K562 (cell line): Measurements from ENCODE around the gene VPS13D. TPM values are rescaled to one million over a fixed set of nuclear protein-coding genes. Genes with fewer than 3 reads are reported as not detected.

Experiments
- CBX5 ChIP-seq: IDR thresholded peaks from 2 replicates; pipeline ENCODE4 v1.6.1; 2014; ENCODE audit warnings: low read depth, borderline replicate concordance
- CTCF ChIP-seq, 3 experiments: IDR thresholded peaks in 2 of 3; conservative IDR thresholded peaks in 1 of 3; 2 replicates each; pipeline ENCODE4 v1.5.1; 2011 to 2012; ENCODE audit warnings: low read length in 3 of 3, mild to moderate bottlenecking in 3 of 3, control low read depth in 2 of 3, improper control_type of control experiment in 1 of 3, inconsistent platforms in 1 of 3, low read depth in 1 of 3, mixed read lengths in 1 of 3, moderate library complexity in 1 of 3; ENCODE audit not compliant: insufficient read depth in 2 of 3
- DNMT1 ChIP-seq: fragments of 450-650 bp; IDR thresholded peaks from 2 replicates; pipeline ENCODE4 v1.6.1; 2016; ENCODE audit warnings: antibody characterized with exemption, mild to moderate bottlenecking
- E2F8 ChIP-seq: fragments of 450-650 bp; IDR thresholded peaks from 2 replicates; pipeline ENCODE4 v1.7.1; 2018; ENCODE audit warnings: mild to moderate bottlenecking, low read depth; ENCODE audit not compliant: partially characterized antibody
- FOXK1 ChIP-seq: sonication (generic); formaldehyde crosslinking; IDR thresholded peaks from 2 replicates; pipeline ENCODE4 v1.8.0; 2022; ENCODE audit warnings: missing genetic modification reagents, mild to moderate bottlenecking, borderline replicate concordance
- GABPA ChIP-seq: fragments of 200-800 bp; sonication (Bioruptor generic); conservative IDR thresholded peaks from 2 replicates; pipeline ENCODE4 v1.6.1; 2016; ENCODE audit warnings: low read depth, missing genetic modification characterization, missing compliant biosample characterization
- KAT2B ChIP-seq: IDR thresholded peaks from one replicate; pipeline ENCODE4 v1.6.1; 2012; ENCODE audit warnings: low read depth, mild to moderate bottlenecking, control low read depth, inconsistent platforms, low read length, moderate library complexity
- LARP7 ChIP-seq: fragments of 450-650 bp; IDR thresholded peaks from 2 replicates; pipeline ENCODE4 v1.6.1; 2016
- MTA2 ChIP-seq: fragments of 450-650 bp; IDR thresholded peaks from 2 replicates; pipeline ENCODE4 v1.6.1; 2016; ENCODE audit warnings: low read depth
- NCOA6 ChIP-seq: fragments of 450-650 bp; IDR thresholded peaks from 2 replicates; pipeline ENCODE4 v1.6.1; 2017; ENCODE audit warnings: mild to moderate bottlenecking
- PREB ChIP-seq: sonication (generic); formaldehyde crosslinking; IDR thresholded peaks from 2 replicates; pipeline ENCODE4 v1.8.1; 2023; ENCODE audit warnings: mild to moderate bottlenecking, missing genetic modification reagents
- RBM34 ChIP-seq: fragments of 200-400 bp; formaldehyde crosslinking; IDR thresholded peaks from 2 replicates; pipeline ENCODE4 v1.6.1; 2018; ENCODE audit warnings: low read length, borderline replicate concordance; ENCODE audit not compliant: insufficient read depth
- SAFB2 ChIP-seq: fragments of 200-400 bp; formaldehyde crosslinking; IDR thresholded peaks from 2 replicates; pipeline ENCODE4 v1.6.1; 2018; ENCODE audit warnings: borderline replicate concordance, low read length, low read depth, moderate library complexity; ENCODE audit not compliant: severe bottlenecking
- SRF ChIP-seq, 2 experiments: fragments of 250-450, 450-650 bp in 1 of 2; sonication (Bioruptor Pico) in 1 of 2; sonication (generic) in 1 of 2; formaldehyde crosslinking; IDR thresholded peaks; 2 replicates each; pipeline versions ENCODE4 v1.5.0 to v1.5.1; 2020 to 2022; ENCODE audit warnings: mild to moderate bottlenecking in 1 of 2, missing genetic modification reagents in 1 of 2
- TRIM28 ChIP-seq: fragments of 450-650 bp; IDR thresholded peaks from 2 replicates; pipeline ENCODE4 v1.6.1; 2017
- ZBTB5 ChIP-seq: fragments of 450-650 bp; IDR thresholded peaks from 2 replicates; pipeline ENCODE4 v1.6.1; 2017; ENCODE audit warnings: antibody characterized with exemption
- ZNF274 ChIP-seq: IDR thresholded peaks from 2 replicates; pipeline ENCODE4 v1.6.1; 2011; ENCODE audit warnings: low read depth, mild to moderate bottlenecking, low read length, moderate library complexity, borderline replicate concordance
- ZNF551 ChIP-seq: fragments of 250-450 bp; sonication (Bioruptor Pico); IDR thresholded peaks from 2 replicates; pipeline ENCODE4 v1.5.0; 2021; ENCODE audit warnings: mild to moderate bottlenecking, moderate library complexity
- ZNF586 ChIP-seq: fragments of 450-650 bp; formaldehyde crosslinking; conservative IDR thresholded peaks from 2 replicates; pipeline ENCODE4 v1.4.0; 2020; ENCODE audit warnings: mild to moderate bottlenecking, moderate library complexity
- ZNF668 ChIP-seq: fragments of 250-450 bp; sonication (Bioruptor Pico); IDR thresholded peaks from 2 replicates; pipeline ENCODE4 v1.8.0; 2022; ENCODE audit warnings: mild to moderate bottlenecking, inconsistent platforms
- ZNF764 ChIP-seq: fragments of 250-450 bp; sonication (Bioruptor Pico); IDR thresholded peaks from 2 replicates; pipeline ENCODE4 v1.4.0; 2020; ENCODE audit warnings: low read depth, mild to moderate bottlenecking, moderate library complexity
- polyA plus RNA-seq, 8 experiments: library from polyadenylated mRNA; depleted of rRNA in 4 of 8; stranded (reverse) in 5 of 8; unstranded in 3 of 8; fragments of >200 nt; fragmentation: Nextera tagmentation in 2 of 8; fragmentation: Illumina TruSeq in 1 of 8; extraction: Ambion mirVana in 2 of 8; extraction: Trizol in 1 of 8; gene quantifications; 2 replicates each; pipeline versions ENCODE4 v1.2.1 to v1.2.3, GENCODE V29; 2011 to 2014; ENCODE audit warnings: inconsistent platforms in 1 of 8, missing spikeins in 1 of 8
- total RNA-seq, 7 experiments: library from RNA; depleted of rRNA in 6 of 7; stranded (reverse); fragments of >200 nt in 6 of 7; fragmentation: Illumina TruSeq in 2 of 7; extraction: Trizol in 2 of 7; gene quantifications; 2 replicates each; pipeline versions ENCODE4 v1.2.1 to v1.2.3, GENCODE V29; 2011 to 2021; ENCODE audit warnings: low replicate concordance in 1 of 7

Gene VPS13D
- total and polyA plus RNA-seq, 9 of the 15 experiments (the other 6 are each of a cell fraction or from before 2014, with no cell fraction given), result 6.1 to 51.5 (median 38.5) TPM

DNA sequence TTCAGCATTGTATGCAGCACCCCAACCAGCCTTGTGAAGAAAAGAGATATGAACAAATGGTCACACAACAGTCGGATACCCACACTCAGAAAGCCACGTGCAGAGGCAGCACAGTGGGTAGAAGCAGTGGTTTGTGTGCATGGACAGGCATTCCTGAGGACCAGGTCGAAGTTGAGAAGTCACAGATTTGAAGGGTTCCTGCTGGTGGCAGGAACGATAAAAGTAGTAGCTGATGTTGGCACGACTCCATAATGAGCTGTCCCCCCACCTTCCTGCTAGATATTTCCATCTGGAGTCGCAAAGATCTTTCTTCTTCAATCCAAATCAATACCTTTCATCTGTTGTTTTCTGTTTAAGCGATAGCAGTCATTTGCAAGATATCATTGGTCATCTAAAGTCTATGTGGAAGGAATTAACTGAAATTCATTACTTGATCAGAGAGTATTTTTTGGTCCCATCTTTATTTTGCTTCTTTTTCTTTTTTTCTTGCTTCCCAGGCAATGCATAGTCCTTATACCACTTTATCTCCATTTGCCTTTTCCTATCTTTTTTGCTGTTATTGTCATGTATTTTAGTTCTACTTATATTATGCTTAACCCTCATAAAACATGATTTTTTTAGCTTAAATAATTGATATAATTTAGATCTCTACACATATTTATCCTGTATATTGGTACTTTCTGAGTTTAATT, 211.7 kb downstream of the VPS13D start (continued):
- TF ChIP-seq SRF (CRISPR knock-in tag; IDR thresholded peaks at IDR 0.05), result no peak
- no peak for TF ChIP-seq ZNF586 (CRISPR knock-in tag)
- no peak for TF ChIP-seq CBX5
- no peak for TF ChIP-seq ZNF764 (CRISPR knock-in tag)
- no peak for TF ChIP-seq DNMT1
- TF ChIP-seq RBM34, result no peak
- TF ChIP-seq ZNF668 (CRISPR knock-in tag), result no peak
- TF ChIP-seq ZNF274, result no peak
- TF ChIP-seq KAT2B, result no peak
- TF ChIP-seq MTA2, result peak; percentile 50
- no peak for TF ChIP-seq CTCF (IDR thresholded peaks at IDR 0.05 in 2 of 3, conservative IDR thresholded peaks at IDR 0.05 in 1 of 3; ENCODE audit: insufficient read depth in 2 of 3, low read depth in 1 of 3, low read length in 3 of 3)
- no peak for TF ChIP-seq FOXK1 (CRISPR knock-in tag)
- TF ChIP-seq LARP7, result no peak
- TF ChIP-seq GABPA (tag), result no peak
- no peak for TF ChIP-seq PREB
- no peak for TF ChIP-seq TRIM28
- TF ChIP-seq E2F8, result no peak
- TF ChIP-seq SAFB2, result no peak
- TF ChIP-seq ZBTB5, result no peak
- TF ChIP-seq NCOA6, result no peak
- no peak for TF ChIP-seq ZNF551 (CRISPR knock-in tag)
